OCI-LY1 (cell line): ENCODE data around the gene IPO4.

Experiments
- H2AFZ ChIP-seq: fragments of 200-600 bp; sonication (generic), shearing (Covaris generic); 2 replicates; pipeline ENCODE4 v1.6.0; 2014; ENCODE audit warnings: antibody characterized with exemption, mild to moderate bottlenecking, low read length
- H3F3A ChIP-seq: fragments of 200-600 bp; sonication (generic), shearing (Covaris generic); 2 replicates; pipeline ENCODE4 v1.6.0; 2014; ENCODE audit warnings: mild to moderate bottlenecking, antibody characterized with exemption, low read length, moderate library complexity; ENCODE audit not compliant: insufficient read depth
- H3K27ac ChIP-seq: fragments of 200-600 bp; sonication (generic); 2 replicates; pipeline ENCODE4 v1.5.1; 2014; ENCODE audit warnings: low read length, mixed run types, mild to moderate bottlenecking, low read depth; ENCODE audit not compliant: poor library complexity, severe bottlenecking
- H3K27me3 ChIP-seq: fragments of 200-600 bp; sonication (generic); 2 replicates; pipeline ENCODE4 v1.6.0; 2014; ENCODE audit warnings: antibody characterized with exemption, mild to moderate bottlenecking, low read length, moderate library complexity; ENCODE audit not compliant: insufficient read depth
- H3K36me3 ChIP-seq: fragments of 200-600 bp; sonication (generic); 2 replicates; pipeline ENCODE4 v1.6.1; 2014; ENCODE audit warnings: mild to moderate bottlenecking, antibody characterized with exemption, low read length, moderate library complexity, mixed read lengths; ENCODE audit not compliant: insufficient read depth
- H3K4me1 ChIP-seq: fragments of 200-600 bp; sonication (generic); 2 replicates; pipeline ENCODE4 v1.5.1; 2014; ENCODE audit warnings: mild to moderate bottlenecking, low read length, moderate library complexity; ENCODE audit not compliant: insufficient read depth, severe bottlenecking
- H3K4me2 ChIP-seq: fragments of 200-600 bp; sonication (generic), shearing (Covaris generic); 2 replicates; pipeline ENCODE4 v1.6.1; 2014; ENCODE audit warnings: low read length
- H3K4me3 ChIP-seq: fragments of 200-600 bp; sonication (generic); 2 replicates; pipeline ENCODE4 v1.5.1; 2014; ENCODE audit warnings: low read length, low read depth, mild to moderate bottlenecking, mixed read lengths; ENCODE audit not compliant: poor library complexity, severe bottlenecking
- H3K79me2 ChIP-seq: fragments of 200-600 bp; shearing (Covaris generic); 2 replicates; pipeline ENCODE4 v1.6.1; 2016; ENCODE audit warnings: mixed run types, low read length, mixed read lengths; ENCODE audit not compliant: insufficient read depth
- H3K9ac ChIP-seq: fragments of 200-600 bp; sonication (generic), shearing (Covaris generic); 2 replicates; pipeline ENCODE4 v1.6.1; 2014; ENCODE audit warnings: mild to moderate bottlenecking, low read length, mixed read lengths
- H3K9me2 ChIP-seq: fragments of 200-600 bp; sonication (generic), shearing (Covaris generic); 2 replicates; pipeline ENCODE4 v1.6.1; 2014; ENCODE audit warnings: low read depth, mild to moderate bottlenecking, low read length, mixed read lengths
- H3K9me3 ChIP-seq: fragments of 200-600 bp; shearing (Covaris generic); 2 replicates; pipeline ENCODE4 v1.6.1; 2014; ENCODE audit warnings: low read length, mixed read lengths
- H4K20me1 ChIP-seq: fragments of 200-600 bp; sonication (generic), shearing (Covaris generic); 2 replicates; pipeline ENCODE4 v1.6.0; 2016; ENCODE audit warnings: mild to moderate bottlenecking, low read length; ENCODE audit not compliant: insufficient read depth
- CTCF ChIP-seq: fragments of 200-600 bp; sonication (generic), shearing (Covaris generic); IDR thresholded peaks from 2 replicates; pipeline ENCODE4 v1.5.1; 2017; ENCODE audit warnings: mild to moderate bottlenecking, antibody characterized with exemption, low read length, moderate library complexity, mixed read lengths
- EZH2 ChIP-seq: fragments of 200-600 bp; sonication (generic), shearing (Covaris generic); IDR thresholded peaks from 2 replicates; pipeline ENCODE4 v1.8.0; 2017; ENCODE audit warnings: borderline replicate concordance, mixed run types, mild to moderate bottlenecking, antibody characterized with exemption, low read length, moderate library complexity, mixed read lengths

The IPO4 gene

GRCh38 chr14:24157331-24157730 is 31.3 kb downstream of the IPO4 start:
- Histone ChIP-seq H3K4me2 (no peak overlapping the region), H3K27me3 (no peaks in the 10 kb centered on the region), H2AFZ (no peak overlapping the region), H3K4me3 (no peak overlapping the region), H3K27ac (no peak overlapping the region), H3K4me1 (peaks cover 16% of the 10 kb centered on the region), H4K20me1 (no peaks in the 10 kb centered on the region), H3K79me2 (no peaks in the 10 kb centered on the region), H3K9me2 (no peaks in the 10 kb centered on the region), H3K9me3 (no peaks in the 10 kb centered on the region), H3K36me3 (peaks cover 56% of the 10 kb centered on the region), H3K9ac (no peak overlapping the region), H3F3A (no peaks in the 10 kb centered on the region)
- TF ChIP-seq EZH2 (no peak), CTCF (no peak)

- Histone ChIP-seq H3K79me2 (no peaks in the 10 kb centered on the region), H3K4me3 (no peak overlapping the region), H3K9me3 (no peaks in the 10 kb centered on the region), H3K36me3 (peaks cover 55% of the 10 kb centered on the region), H3K27me3 (no peaks in the 10 kb centered on the region), H3F3A (no peaks in the 10 kb centered on the region), H3K9ac (no peak overlapping the region), H3K4me2 (no peak overlapping the region), H4K20me1 (no peaks in the 10 kb centered on the region), H3K27ac (no peak overlapping the region), H2AFZ (no peak overlapping the region), H3K4me1 (peaks cover 12% of the 10 kb centered on the region), H3K9me2 (no peaks in the 10 kb centered on the region)
- TF ChIP-seq CTCF (no peak), EZH2 (no peak)
These were observed 31.8 kb downstream of the IPO4 start for GRCh38 chr14:24156840-24157239.

- no peaks in the 10 kb centered on the region for H3K27me3 ChIP-seq
- peaks cover 65% of the 10 kb centered on the region for H3K36me3 ChIP-seq
- H3K9me2 ChIP-seq = no peaks in the 10 kb centered on the region
- no peak for TF ChIP-seq CTCF
- no peak for TF ChIP-seq EZH2
- no peak overlapping the region for H3K4me2 ChIP-seq
- no peak overlapping the region for H3K4me3 ChIP-seq
- no peaks in the 10 kb centered on the region for H3K4me1 ChIP-seq
- H3K9ac ChIP-seq = no peak overlapping the region
- no peaks in the 10 kb centered on the region for H3K9me3 ChIP-seq
- H3K27ac ChIP-seq = no peak overlapping the region
- no peaks in the 10 kb centered on the region for H4K20me1 ChIP-seq
- no peaks in the 10 kb centered on the region for H3K79me2 ChIP-seq
- no peak overlapping the region for H2AFZ ChIP-seq
- no peaks in the 10 kb centered on the region for H3F3A ChIP-seq
These were observed 33.5 kb downstream of the IPO4 start for GRCh38 chr14:24155100-24155499.
